ENCODE results near the gene POPDC3. TPM values are rescaled to one million over a fixed set of nuclear protein-coding genes. Genes with fewer than 3 reads are reported as not detected.

POPDC3 gene
- polyA plus RNA-seq, 3 donors, result not detected

- Mint-ChIP-seq H3K27me3 (ENCODE audit: low read depth in 3 of 3) (peaks cover 6 to 8% (median 6%) of the 10 kb centered on the region in 3 donors), H3K9me3 (peaks cover 0 to 2% (median 0%) of the 10 kb centered on the region in 7 donors), H3K4me3 (no peak overlapping the region), H3K36me3 (no peaks in the 10 kb centered on the region), H3K27ac (no peak overlapping the region), H3K4me1 (no peaks in the 10 kb centered on the region)
- Histone ChIP-seq H3K36me3 (replicated peaks in 1 of 2; ENCODE audit: control insufficient read depth in 1 of 2, insufficient read depth in 2 of 2, low read length in 2 of 2) (no peaks in the 10 kb centered on the region), H3K9ac (ENCODE audit: insufficient read depth, low read length, poor library complexity, severe bottlenecking) (no peak overlapping the region), H3K27ac (ENCODE audit: low read depth in 1 of 2, low read length in 2 of 2) (no peak overlapping the region), H3K9me3 (replicated peaks in 1 of 2; ENCODE audit: control insufficient read depth in 1 of 2, insufficient read depth in 1 of 2, low read length in 2 of 2) (no peaks in the 10 kb centered on the region), H2AFZ (ENCODE audit: insufficient read depth, low read depth, low read length, poor library complexity, severe bottlenecking) (no peak overlapping the region), H3K79me2 (ENCODE audit: insufficient read depth, low read length) (no peaks in the 10 kb centered on the region), H3K27me3 (ENCODE audit: control insufficient read depth in 2 of 2, insufficient read depth in 2 of 2, low read length in 2 of 2) (peaks cover 0 to 3% of the 10 kb centered on the region in 2 donors), H3K4me1 (ENCODE audit: control insufficient read depth in 1 of 2, insufficient read depth in 2 of 2, low read length in 2 of 2) (no peaks in the 10 kb centered on the region), H4K20me1 (ENCODE audit: insufficient read depth, low read length) (no peaks in the 10 kb centered on the region), H3K4me3 (replicated peaks in 1 of 3; ENCODE audit: low read depth in 2 of 3, low read length in 3 of 3) (no peak overlapping the region), H3K4me2 (replicated peaks; ENCODE audit: extremely low read depth, low read length, poor library complexity, severe bottlenecking) (no peak overlapping the region)
- DNase-seq, result no peak
- intact Hi-C loops (cut with micrococcal nuclease), result no loop called here
- no CpG with 5 or more reads among the region's 1 CpG for WGBS (ENCODE audit: insufficient coverage)
- TF ChIP-seq, protein P1, sequence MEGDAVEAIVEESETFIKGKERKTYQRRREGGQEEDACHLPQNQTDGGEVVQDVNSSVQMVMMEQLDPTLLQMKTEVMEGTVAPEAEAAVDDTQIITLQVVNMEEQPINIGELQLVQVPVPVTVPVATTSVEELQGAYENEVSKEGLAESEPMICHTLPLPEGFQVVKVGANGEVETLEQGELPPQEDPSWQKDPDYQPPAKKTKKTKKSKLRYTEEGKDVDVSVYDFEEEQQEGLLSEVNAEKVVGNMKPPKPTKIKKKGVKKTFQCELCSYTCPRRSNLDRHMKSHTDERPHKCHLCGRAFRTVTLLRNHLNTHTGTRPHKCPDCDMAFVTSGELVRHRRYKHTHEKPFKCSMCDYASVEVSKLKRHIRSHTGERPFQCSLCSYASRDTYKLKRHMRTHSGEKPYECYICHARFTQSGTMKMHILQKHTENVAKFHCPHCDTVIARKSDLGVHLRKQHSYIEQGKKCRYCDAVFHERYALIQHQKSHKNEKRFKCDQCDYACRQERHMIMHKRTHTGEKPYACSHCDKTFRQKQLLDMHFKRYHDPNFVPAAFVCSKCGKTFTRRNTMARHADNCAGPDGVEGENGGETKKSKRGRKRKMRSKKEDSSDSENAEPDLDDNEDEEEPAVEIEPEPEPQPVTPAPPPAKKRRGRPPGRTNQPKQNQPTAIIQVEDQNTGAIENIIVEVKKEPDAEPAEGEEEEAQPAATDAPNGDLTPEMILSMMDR (IDR thresholded peaks at IDR 0.05), result no peak
Observed at GRCh38 chr6:105170059-105170458, 9.8 kb downstream of the POPDC3 start.

DNA sequence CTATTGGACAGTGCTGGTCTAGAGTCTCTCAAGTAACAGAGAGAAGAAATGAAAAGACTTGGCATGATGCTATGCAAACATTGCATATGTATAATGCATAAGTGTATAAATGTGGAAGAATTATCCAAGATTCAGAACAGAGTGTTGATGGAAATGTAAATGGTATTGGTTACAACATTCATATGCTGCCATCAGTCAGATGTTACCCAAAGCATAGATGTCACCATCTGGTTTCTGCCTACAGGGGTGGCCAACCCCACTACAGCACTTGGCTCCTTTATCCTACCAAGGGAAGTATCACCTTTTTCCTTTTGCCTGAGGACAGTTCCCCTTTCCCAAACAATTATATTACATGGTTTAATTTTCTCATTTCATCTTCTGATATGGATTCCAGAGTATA, 11.9 kb downstream of the POPDC3 start:
- Histone ChIP-seq H3K27ac (ENCODE audit: low read depth in 1 of 2, low read length in 2 of 2) (no peak overlapping the region), H3K4me1 (ENCODE audit: control insufficient read depth in 1 of 2, insufficient read depth in 2 of 2, low read length in 2 of 2) (no peaks in the 10 kb centered on the region), H3K4me3 (replicated peaks in 1 of 3; ENCODE audit: low read depth in 2 of 3, low read length in 3 of 3) (no peak overlapping the region), H3K4me2 (replicated peaks; ENCODE audit: extremely low read depth, low read length, poor library complexity, severe bottlenecking) (no peak overlapping the region), H3K79me2 (ENCODE audit: insufficient read depth, low read length) (no peaks in the 10 kb centered on the region), H4K20me1 (ENCODE audit: insufficient read depth, low read length) (no peaks in the 10 kb centered on the region), H3K9me3 (replicated peaks in 1 of 2; ENCODE audit: control insufficient read depth in 1 of 2, insufficient read depth in 1 of 2, low read length in 2 of 2) (no peaks in the 10 kb centered on the region), H3K9ac (ENCODE audit: insufficient read depth, low read length, poor library complexity, severe bottlenecking) (no peak overlapping the region), H3K27me3 (ENCODE audit: control insufficient read depth in 2 of 2, insufficient read depth in 2 of 2, low read length in 2 of 2) (peaks cover 0 to 3% of the 10 kb centered on the region in 2 donors), H3K36me3 (replicated peaks in 1 of 2; ENCODE audit: control insufficient read depth in 1 of 2, insufficient read depth in 2 of 2, low read length in 2 of 2) (no peaks in the 10 kb centered on the region), H2AFZ (ENCODE audit: insufficient read depth, low read depth, low read length, poor library complexity, severe bottlenecking) (no peak overlapping the region)
- H3K27me3 Mint-ChIP-seq (ENCODE audit: low read depth in 3 of 3), result peaks cover 0 to 8% (median 6%) of the 10 kb centered on the region in 3 donors
- TF ChIP-seq, protein P1 (IDR thresholded peaks at IDR 0.05), result no peak
- intact Hi-C loops (cut with micrococcal nuclease), result no loop called here
- no peaks in the 10 kb centered on the region for H3K4me1 Mint-ChIP-seq
- H3K4me3 Mint-ChIP-seq, result no peak overlapping the region
- H3K9me3 Mint-ChIP-seq, result peaks cover 0 to 2% (median 0%) of the 10 kb centered on the region in 7 donors
- DNase-seq, result no peak
- no peak overlapping the region for H3K27ac Mint-ChIP-seq
- no peaks in the 10 kb centered on the region for H3K36me3 Mint-ChIP-seq
